Vagina (tissue), 2 donors: ENCODE results near the gene CACNA1D.

Experiments
- POLR2A ChIP-seq, 2 donors: fragments of 450-650 bp; IDR thresholded peaks; one replicate each; pipeline ENCODE4 v1.6.1; 2017; ENCODE audit warnings: antibody characterized with exemption in 2 of 2, mild to moderate bottlenecking in 2 of 2, moderate library complexity in 2 of 2
- TF ChIP-seq, protein P1 (sequence below), 3 experiments: fragments of 450-650 bp in 2 of 3; fragments of 200-600 bp in 1 of 3; sonication (generic) in 1 of 3; IDR thresholded peaks; one replicate each; pipeline ENCODE4 v1.5.1; 2017 to 2019; ENCODE audit warnings: antibody characterized with exemption in 3 of 3, mild to moderate bottlenecking in 2 of 3, moderate library complexity in 2 of 3

- no peak for TF ChIP-seq POLR2A (IDR thresholded peaks at IDR 0.05)
- TF ChIP-seq, protein P1, sequence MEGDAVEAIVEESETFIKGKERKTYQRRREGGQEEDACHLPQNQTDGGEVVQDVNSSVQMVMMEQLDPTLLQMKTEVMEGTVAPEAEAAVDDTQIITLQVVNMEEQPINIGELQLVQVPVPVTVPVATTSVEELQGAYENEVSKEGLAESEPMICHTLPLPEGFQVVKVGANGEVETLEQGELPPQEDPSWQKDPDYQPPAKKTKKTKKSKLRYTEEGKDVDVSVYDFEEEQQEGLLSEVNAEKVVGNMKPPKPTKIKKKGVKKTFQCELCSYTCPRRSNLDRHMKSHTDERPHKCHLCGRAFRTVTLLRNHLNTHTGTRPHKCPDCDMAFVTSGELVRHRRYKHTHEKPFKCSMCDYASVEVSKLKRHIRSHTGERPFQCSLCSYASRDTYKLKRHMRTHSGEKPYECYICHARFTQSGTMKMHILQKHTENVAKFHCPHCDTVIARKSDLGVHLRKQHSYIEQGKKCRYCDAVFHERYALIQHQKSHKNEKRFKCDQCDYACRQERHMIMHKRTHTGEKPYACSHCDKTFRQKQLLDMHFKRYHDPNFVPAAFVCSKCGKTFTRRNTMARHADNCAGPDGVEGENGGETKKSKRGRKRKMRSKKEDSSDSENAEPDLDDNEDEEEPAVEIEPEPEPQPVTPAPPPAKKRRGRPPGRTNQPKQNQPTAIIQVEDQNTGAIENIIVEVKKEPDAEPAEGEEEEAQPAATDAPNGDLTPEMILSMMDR (IDR thresholded peaks at IDR 0.05): no peak
Measured at GRCh38 chr3:53800041-53800906, 305.9 kb downstream of the CACNA1D start.
